Measurements from ENCODE around the gene PIGP. TPM values are rescaled to one million over a fixed set of nuclear protein-coding genes. Genes with fewer than 3 reads are reported as not detected.

Gene PIGP
- total and polyA plus RNA-seq, 2 of the 13 experiments (the other 11 are each of a cell fraction or from before 2014, with no cell fraction given), result 14.8 to 33.4 TPM

GRCh38 chr21:37117204-37117603 is 44.3 kb upstream of the PIGP start (continued):
- TF ChIP-seq ZBTB39 (CRISPR knock-in tag; IDR thresholded peaks at IDR 0.05) (no peak), SP2 (CRISPR knock-in tag; IDR thresholded peaks at IDR 0.05) (no peak), MAFF (IDR thresholded peaks at IDR 0.05; ENCODE audit: low read depth, low read length) (peak; percentile 67), KLF6 (CRISPR knock-in tag; IDR thresholded peaks at IDR 0.05) (no peak), FOXM1 (CRISPR knock-in tag; IDR thresholded peaks at IDR 0.05) (no peak), IRF1 (CRISPR knock-in tag; IDR thresholded peaks at IDR 0.05; ENCODE audit: low read depth) (no peak), FOXP4 (CRISPR knock-in tag; IDR thresholded peaks at IDR 0.05) (peak; percentile 60), RARA (CRISPR knock-in tag; IDR thresholded peaks at IDR 0.05) (peak; percentile 45; the same call in 1 of the 2 replicates), ZNF160 (CRISPR knock-in tag; IDR thresholded peaks at IDR 0.05) (no peak), ZNF75D (CRISPR knock-in tag; IDR thresholded peaks at IDR 0.05; ENCODE audit: borderline replicate concordance) (no peak), SMC3 (IDR thresholded peaks at IDR 0.05; ENCODE audit: low read length) (no peak), HMGXB4 (CRISPR knock-in tag; IDR thresholded peaks at IDR 0.05; ENCODE audit: borderline replicate concordance in 1 of 2, low read depth in 1 of 2) (no peak), CCDC6 (CRISPR knock-in tag; IDR thresholded peaks at IDR 0.05) (no peak), NFIB (CRISPR knock-in tag; IDR thresholded peaks at IDR 0.05; ENCODE audit: borderline replicate concordance) (no peak), ZNF20 (CRISPR knock-in tag; IDR thresholded peaks at IDR 0.05) (no peak), ZNF17 (CRISPR knock-in tag; IDR thresholded peaks at IDR 0.05) (no peak), ZBTB26 (CRISPR knock-in tag; IDR thresholded peaks at IDR 0.05; ENCODE audit: borderline replicate concordance) (no peak), ETS1 (CRISPR knock-in tag; IDR thresholded peaks at IDR 0.05) (no peak), FOXA1 (IDR thresholded peaks at IDR 0.05) (no peak), FOXA1 (CRISPR knock-in tag; IDR thresholded peaks at IDR 0.05) (peak; percentile 53; the same call in 1 of the 2 replicates), RAD51 (IDR thresholded peaks at IDR 0.05; ENCODE audit: borderline replicate concordance) (no peak), NCOA1 (CRISPR knock-in tag; IDR thresholded peaks at IDR 0.05) (no peak), ZKSCAN1 (IDR thresholded peaks at IDR 0.05; ENCODE audit: low read length) (no peak), ZNF563 (CRISPR knock-in tag; IDR thresholded peaks at IDR 0.05) (no peak)
